Psoas muscle (tissue), 8 donors: ENCODE results near the gene PSMD6. TPM values are rescaled to one million over a fixed set of nuclear protein-coding genes. Genes with fewer than 3 reads are reported as not detected.

ENCODE experiments used
- ATAC-seq, 4 donors: fragments of 200-7000 bp; cut with Tn5 transposase; one replicate each; pipeline ENCODE4 v1.9.1; 2020; ENCODE audit warnings: moderate library complexity in 3 of 4, mild to moderate bottlenecking in 2 of 4
- DNase-seq, 2 donors: peaks; one replicate each; pipeline ENCODE4 v3.0.0-alpha.2; 2020
- H3K27ac ChIP-seq: fragments of 200-600 bp; one replicate; pipeline ENCODE4 v1.8.0; 2022
- H3K27me3 ChIP-seq, 3 donors: fragments of 200-600 bp in 1 of 3; one replicate each; pipeline versions ENCODE4 v1.6.1 to v1.8.0; 2013 to 2022; ENCODE audit warnings: low read length in 2 of 3, mild to moderate bottlenecking in 2 of 3, moderate library complexity in 1 of 3; ENCODE audit not compliant: insufficient read depth in 3 of 3
- H3K36me3 ChIP-seq, 2 donors: fragments of 200-600 bp in 1 of 2; one replicate each; pipeline versions ENCODE4 v1.6.1 to v1.8.0; 2013 to 2022; ENCODE audit warnings: low read depth in 1 of 2, mild to moderate bottlenecking in 1 of 2, moderate library complexity in 1 of 2; ENCODE audit not compliant: insufficient read depth in 1 of 2
- H3K4me1 ChIP-seq: fragments of 200-600 bp; one replicate; pipeline ENCODE4 v1.8.0; 2022
- H3K4me3 ChIP-seq: fragments of 200-600 bp; one replicate; pipeline ENCODE4 v1.8.0; 2022; ENCODE audit warnings: mild to moderate bottlenecking
- H3K9me3 ChIP-seq: fragments of 200-600 bp; one replicate; pipeline ENCODE4 v1.8.0; 2022
- CTCF ChIP-seq: fragments of 200-600 bp; IDR thresholded peaks from one replicate; pipeline ENCODE4 v1.8.0; 2022; ENCODE audit warnings: antibody characterized with exemption
- WGBS, 3 donors: extraction: QIAGEN DNeasy Blood & Tissue Kit; methylation state at CpG; one replicate each; pipeline versions ENCODE4 v1.1.6 to v1.1.7; 2013; 5-methylcytosine and 5-hydroxymethylcytosine counted together
- intact Hi-C, 2 donors: fragments of 100-400 bp; cut with DNase I; formaldehyde crosslinking; loops; one replicate each; pipeline versions ENCODE4 v1.11.0 to v1.14.2; 2022
- polyA plus RNA-seq, 3 donors: library from polyadenylated mRNA; stranded (reverse); fragments of 200-250 nt; gene quantifications; one replicate each; pipeline ENCODE4 v1.2.3, GENCODE V29; 2013
- total RNA-seq, 4 donors: library from RNA; stranded (reverse); fragmentation: NEBNext Ultra II Directional in 2 of 4; extraction: Animal tissue kit (Norgen Biotek cat#: 25700) in 2 of 4; gene quantifications; one replicate each; pipeline versions ENCODE4 v1.2.1 to v1.2.4, GENCODE V29; 2021 to 2023
- donor health status: healthy with polysubstance abuse.
- donor health status: DM: no; HTN: no; CAD: no; lungs with moderate emphysema.
- donor health status: Bipolar disorder and iron deficiency.
- donor health status: healthy.
- donor health status: DM: yes; HTN: yes; CAD: no.
- donor health status: DM: no; HTN: no; CAD: no.
- donor health status: DM: no; HTN: no; CAD: no.
- donor health status: DM: yes; HTN: yes; CAD: no.

PSMD6 gene
- total and polyA plus RNA-seq, 7 donors = 81.8 to 333 (median 145) TPM

- DNase-seq = no peak
- Histone ChIP-seq H3K9me3 (no peaks in the 10 kb centered on the region), H3K4me1 (no peaks in the 10 kb centered on the region), H3K36me3 (peaks cover 14 to 99% of the 10 kb centered on the region in 2 donors), H3K4me3 (no peak overlapping the region), H3K27ac (no peak overlapping the region), H3K27me3 (no peaks in the 10 kb centered on the region)
- peak in 1 of 4 donors; percentile 8 for ATAC-seq
- intact Hi-C loops = no loop called here
- WGBS, 3 donors = 75 to 82% (median 81%) methylated on average over 7 of the region's 7 CpGs
- no peak for TF ChIP-seq CTCF
Observed at GRCh38 chr3:64008487-64009351, 14.6 kb downstream of the PSMD6 start.

GRCh38 chr3:64008017-64008416 lies 15.3 kb downstream of the PSMD6 start:
- H3K4me1 ChIP-seq = no peaks in the 10 kb centered on the region
- 85 to 92% (median 88%) methylated on average over 2 of the region's 2 CpGs for WGBS, 3 donors
- no peaks in the 10 kb centered on the region for H3K27me3 ChIP-seq
- peaks cover 14 to 97% of the 10 kb centered on the region in 2 donors for H3K36me3 ChIP-seq
- no peak overlapping the region for H3K4me3 ChIP-seq
- intact Hi-C loops = no loop called here
- no peaks in the 10 kb centered on the region for H3K9me3 ChIP-seq
- no peak overlapping the region for H3K27ac ChIP-seq
- no peak for ATAC-seq
- TF ChIP-seq CTCF = no peak
- DNase-seq = no peak

- no peak overlapping the region for H3K4me3 ChIP-seq
- WGBS, 3 donors = 82 to 87% (median 83%) methylated on average over 2 of the region's 2 CpGs
- ATAC-seq (no peak), DNase-seq (no peak)
- TF ChIP-seq CTCF = no peak
- H3K9me3 ChIP-seq = no peaks in the 10 kb centered on the region
- H3K36me3 ChIP-seq = peaks cover 11 to 92% of the 10 kb centered on the region in 2 donors
- H3K27ac ChIP-seq = no peak overlapping the region
- intact Hi-C loops = no loop called here
- peaks cover 19% of the 10 kb centered on the region for H3K4me1 ChIP-seq
- no peaks in the 10 kb centered on the region for H3K27me3 ChIP-seq
Observed at GRCh38 chr3:64003589-64003988, 19.7 kb downstream of the PSMD6 start.

DNA sequence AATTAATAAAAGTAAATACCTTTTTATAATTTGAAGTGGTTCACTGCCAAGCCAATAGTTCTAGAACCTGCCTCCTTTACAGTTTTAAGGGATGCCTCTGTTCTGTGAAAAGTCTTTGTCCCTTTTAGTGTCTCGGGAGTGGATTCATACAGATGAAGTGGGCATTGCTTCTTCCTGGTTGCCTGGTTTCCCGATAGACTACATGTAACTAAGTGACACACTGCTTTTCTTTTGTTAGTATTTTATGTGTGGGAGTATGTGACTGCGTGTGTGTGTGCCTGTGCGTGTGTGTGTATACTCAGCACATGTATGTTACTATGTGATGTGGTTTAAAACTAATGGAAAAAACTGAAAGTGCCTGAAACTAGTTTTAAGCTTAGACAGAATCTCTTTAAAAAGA lies 21.1 kb downstream of the PSMD6 start:
- H3K36me3 ChIP-seq = peaks cover 8 to 88% of the 10 kb centered on the region in 2 donors
- H3K9me3 ChIP-seq = no peaks in the 10 kb centered on the region
- H3K4me1 ChIP-seq = peaks cover 20% of the 10 kb centered on the region
- ATAC-seq = no peak
- no peak overlapping the region for H3K4me3 ChIP-seq
- DNase-seq = no peak
- TF ChIP-seq CTCF = no peak
- WGBS, 3 donors = 83 to 92% (median 91%) methylated on average over 4 of the region's 4 CpGs
- H3K27ac ChIP-seq = no peak overlapping the region
- intact Hi-C loops = no loop called here
- no peaks in the 10 kb centered on the region for H3K27me3 ChIP-seq
